NCI-H146 treated with DMSO at 0.1 percent for 48 hours (cell line): ENCODE data around the gene GALNS.
"Not testable (repeated sequence)": the region's sequence is repeated elsewhere in the genome, so short reads cannot be mapped to it uniquely, and the experiment has no call there.

Experiments
- DNase-seq: peaks from one replicate; lab custom pipeline; 2025; ENCODE audit not compliant: unreplicated experiment; lab: John Stamatoyannopoulos, UW

GALNS gene

GRCh38 chr16:88856828-88857727 lies at the start of gene GALNS, which contains the start of gene TRAPPC2L:
GALNS (minus strand) TSS chr16:88856947; CDS start chr16:88856877, 70 bp downstream.
TRAPPC2L (plus strand) TSS chr16:88857127; CDS start chr16:88857151, 24 bp downstream.
- peak; percentile 69 for DNase-seq

GRCh38 chr16:88906020-88906419 lies 49.3 kb upstream of the GALNS start:
- DNase-seq, result no peak

GRCh38 chr16:88905563-88905962 lies 48.8 kb upstream of the GALNS start:
- DNase-seq, result no peak

GRCh38 chr16:88904676-88905365 lies 48.1 kb upstream of the GALNS start:
- DNase-seq, result no peak

- DNase-seq, result no peak
These were observed 46.5 kb upstream of the GALNS start for GRCh38 chr16:88903267-88903666.

GRCh38 chr16:88902744-88903143 lies 46.0 kb upstream of the GALNS start:
- DNase-seq, result no peak

GRCh38 chr16:88901718-88902337 lies 45.1 kb upstream of the GALNS start:
- DNase-seq, result no peak

- DNase-seq, result no peak
These were observed 43.9 kb upstream of the GALNS start for GRCh38 chr16:88900662-88901052.

- DNase-seq, result no peak
These were observed 43.3 kb upstream of the GALNS start for GRCh38 chr16:88899901-88900661.

- no peak for DNase-seq
These were observed 41.1 kb upstream of the GALNS start for GRCh38 chr16:88897696-88898425.

- no peak for DNase-seq
These were observed 39.7 kb upstream of the GALNS start for GRCh38 chr16:88896238-88897070.

- no peak for DNase-seq
These were observed 38.6 kb upstream of the GALNS start for GRCh38 chr16:88895335-88895734.

- DNase-seq, result no peak
These were observed 38.0 kb upstream of the GALNS start for GRCh38 chr16:88894681-88895300.

GRCh38 chr16:88894266-88894665 lies 37.5 kb upstream of the GALNS start:
- not testable (repeated sequence) for DNase-seq

GRCh38 chr16:88893127-88893968 lies 36.6 kb upstream of the GALNS start:
- no peak for DNase-seq

- no peak for DNase-seq
These were observed 35.3 kb upstream of the GALNS start for GRCh38 chr16:88892065-88892464.

- DNase-seq, result no peak
These were observed 34.3 kb upstream of the GALNS start for GRCh38 chr16:88891083-88891482.
